ENCODE results near the gene LAMA2. TPM values are rescaled to one million over a fixed set of nuclear protein-coding genes. Genes with fewer than 3 reads are reported as not detected.

The LAMA2 gene
- total RNA-seq, 2 experiments from 2014 or later, result 0.02 TPM; not detected in 1

- no peak for ATAC-seq
- no peak for DNase-seq
- Mint-ChIP-seq H3K27ac (no peak overlapping the region), H3K4me1 (no peaks in the 10 kb centered on the region), H3K4me3 (no peak overlapping the region), H3K27me3 (no peaks in the 10 kb centered on the region), H3K36me3 (no peaks in the 10 kb centered on the region), H3K9me3 (ENCODE audit: low read depth) (no peaks in the 10 kb centered on the region)
- CTCF ChIA-PET, result no interaction called here
Observed at GRCh38 chr6:129096651-129097290, 213.8 kb downstream of the LAMA2 start.

- H3K9me3 Mint-ChIP-seq (ENCODE audit: low read depth), result no peaks in the 10 kb centered on the region
- no peaks in the 10 kb centered on the region for H3K27me3 Mint-ChIP-seq
- CTCF ChIA-PET, result no interaction called here
- DNase-seq (no peak), ATAC-seq (no peak)
- no peak overlapping the region for H3K27ac Mint-ChIP-seq
- H3K36me3 Mint-ChIP-seq, result no peaks in the 10 kb centered on the region
- no peaks in the 10 kb centered on the region for H3K4me1 Mint-ChIP-seq
- H3K4me3 Mint-ChIP-seq, result no peak overlapping the region
Observed at GRCh38 chr6:129098061-129098553, 215.2 kb downstream of the LAMA2 start.

GRCh38 chr6:129099696-129100095, 216.8 kb downstream of the LAMA2 start:
- Mint-ChIP-seq H3K27ac (no peak overlapping the region), H3K27me3 (peaks cover 2% of the 10 kb centered on the region), H3K9me3 (ENCODE audit: low read depth) (no peaks in the 10 kb centered on the region), H3K36me3 (no peaks in the 10 kb centered on the region), H3K4me1 (no peaks in the 10 kb centered on the region), H3K4me3 (no peak overlapping the region)
- DNase-seq, result no peak
- CTCF ChIA-PET, result no interaction called here
- ATAC-seq, result no peak

DNA sequence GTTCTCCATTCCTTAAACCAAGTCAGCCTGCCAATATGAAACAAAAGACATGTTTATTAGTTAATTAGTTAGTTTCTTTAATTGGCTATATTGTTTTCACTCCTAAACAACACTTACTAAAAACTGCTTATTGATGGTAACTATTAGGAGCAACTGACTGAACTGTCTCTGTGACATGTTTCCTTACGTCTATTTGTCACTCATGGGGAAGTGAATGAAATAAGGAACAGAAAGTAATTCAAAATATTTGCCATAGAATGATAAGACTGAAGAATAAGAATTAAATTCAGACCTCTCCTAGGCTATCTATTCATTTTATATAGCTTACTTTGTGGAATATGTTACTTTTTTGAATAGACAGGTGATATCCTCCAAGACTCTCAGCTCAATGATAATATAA, 217.2 kb downstream of the LAMA2 start:
- Mint-ChIP-seq H3K27ac (no peak overlapping the region), H3K36me3 (no peaks in the 10 kb centered on the region), H3K4me1 (no peaks in the 10 kb centered on the region), H3K4me3 (no peak overlapping the region), H3K9me3 (ENCODE audit: low read depth) (no peaks in the 10 kb centered on the region), H3K27me3 (peaks cover 2% of the 10 kb centered on the region)
- CTCF ChIA-PET, result no interaction called here
- DNase-seq (no peak), ATAC-seq (no peak)

GRCh38 chr6:129102741-129103140, 219.8 kb downstream of the LAMA2 start:
- no peak overlapping the region for H3K4me3 Mint-ChIP-seq
- H3K9me3 Mint-ChIP-seq (ENCODE audit: low read depth), result no peaks in the 10 kb centered on the region
- no peaks in the 10 kb centered on the region for H3K36me3 Mint-ChIP-seq
- peaks cover 2% of the 10 kb centered on the region for H3K27me3 Mint-ChIP-seq
- H3K27ac Mint-ChIP-seq, result no peak overlapping the region
- DNase-seq, result no peak
- ATAC-seq, result no peak
- no peaks in the 10 kb centered on the region for H3K4me1 Mint-ChIP-seq
- CTCF ChIA-PET, result no interaction called here

GRCh38 chr6:129104131-129104530, 221.2 kb downstream of the LAMA2 start:
- CTCF ChIA-PET, result no interaction called here
- no peak overlapping the region for H3K4me3 Mint-ChIP-seq
- H3K36me3 Mint-ChIP-seq, result no peaks in the 10 kb centered on the region
- H3K9me3 Mint-ChIP-seq (ENCODE audit: low read depth), result no peaks in the 10 kb centered on the region
- DNase-seq, result no peak
- H3K4me1 Mint-ChIP-seq, result no peaks in the 10 kb centered on the region
- no peak for ATAC-seq
- peaks cover 2% of the 10 kb centered on the region for H3K27me3 Mint-ChIP-seq
- H3K27ac Mint-ChIP-seq, result no peak overlapping the region

DNA sequence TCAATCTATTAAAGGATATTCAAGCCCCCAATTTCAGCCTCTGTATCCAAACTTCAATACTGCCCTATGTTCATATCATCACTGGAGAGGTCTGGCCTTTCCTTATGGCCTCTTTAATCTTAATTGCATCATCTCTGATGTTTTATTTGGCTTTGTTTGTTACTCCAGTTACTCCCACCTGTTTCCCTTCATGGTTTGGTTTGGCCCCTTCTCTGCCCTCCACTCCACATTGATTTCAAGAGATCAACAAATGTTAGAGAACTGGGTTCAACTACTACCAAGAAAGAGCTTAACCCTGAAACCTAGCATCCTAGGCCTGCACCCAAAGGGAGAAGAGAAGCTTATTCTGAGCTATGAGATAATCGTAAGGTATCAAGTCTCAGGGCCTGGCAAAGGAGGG, 221.6 kb downstream of the LAMA2 start:
- Mint-ChIP-seq H3K36me3 (no peaks in the 10 kb centered on the region), H3K9me3 (ENCODE audit: low read depth) (no peaks in the 10 kb centered on the region), H3K4me3 (no peak overlapping the region), H3K4me1 (no peaks in the 10 kb centered on the region), H3K27ac (no peak overlapping the region), H3K27me3 (peaks cover 2% of the 10 kb centered on the region)
- CTCF ChIA-PET, result no interaction called here
- ATAC-seq (no peak), DNase-seq (no peak)

- no peak overlapping the region for H3K4me3 Mint-ChIP-seq
- no peaks in the 10 kb centered on the region for H3K9me3 Mint-ChIP-seq (ENCODE audit: low read depth)
- DNase-seq (no peak), ATAC-seq (no peak)
- no peaks in the 10 kb centered on the region for H3K36me3 Mint-ChIP-seq
- H3K4me1 Mint-ChIP-seq, result no peaks in the 10 kb centered on the region
- CTCF ChIA-PET, result no interaction called here
- peaks cover 2% of the 10 kb centered on the region for H3K27me3 Mint-ChIP-seq
- no peak overlapping the region for H3K27ac Mint-ChIP-seq
Observed at GRCh38 chr6:129105035-129105434, 222.1 kb downstream of the LAMA2 start.

DNA sequence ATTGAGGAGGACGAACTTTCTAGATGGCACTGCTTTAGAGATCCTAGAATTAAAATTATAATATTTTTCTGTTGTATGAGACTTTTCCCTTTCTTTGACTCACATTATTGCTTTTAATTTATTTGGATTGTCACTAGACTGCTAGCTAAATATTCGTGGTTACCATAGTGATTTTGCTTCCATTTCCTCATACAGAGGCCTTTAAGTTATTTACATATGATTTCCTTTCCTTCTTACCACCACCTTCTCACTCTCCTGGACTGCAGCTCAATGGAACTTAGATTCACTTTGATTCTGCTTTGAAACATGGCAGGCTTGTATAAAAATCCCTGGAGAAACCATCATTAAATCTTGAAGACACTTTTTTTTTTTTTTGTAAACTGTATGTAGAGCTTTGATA, 222.9 kb downstream of the LAMA2 start:
- no peaks in the 10 kb centered on the region for H3K36me3 Mint-ChIP-seq
- DNase-seq (no peak), ATAC-seq (no peak)
- H3K4me3 Mint-ChIP-seq, result no peak overlapping the region
- H3K9me3 Mint-ChIP-seq (ENCODE audit: low read depth), result no peaks in the 10 kb centered on the region
- CTCF ChIA-PET, result no interaction called here
- peaks cover 2% of the 10 kb centered on the region for H3K27me3 Mint-ChIP-seq
- no peaks in the 10 kb centered on the region for H3K4me1 Mint-ChIP-seq
- H3K27ac Mint-ChIP-seq, result no peak overlapping the region

- Mint-ChIP-seq H3K36me3 (no peaks in the 10 kb centered on the region), H3K9me3 (ENCODE audit: low read depth) (no peaks in the 10 kb centered on the region), H3K4me3 (no peak overlapping the region), H3K4me1 (no peaks in the 10 kb centered on the region), H3K27me3 (peaks cover 2% of the 10 kb centered on the region), H3K27ac (no peak overlapping the region)
- CTCF ChIA-PET, result no interaction called here
- ATAC-seq (no peak), DNase-seq (no peak)
Observed at GRCh38 chr6:129108337-129108736, 225.4 kb downstream of the LAMA2 start.

- Mint-ChIP-seq H3K27ac (no peak overlapping the region), H3K4me1 (no peaks in the 10 kb centered on the region), H3K36me3 (no peaks in the 10 kb centered on the region), H3K9me3 (ENCODE audit: low read depth) (no peaks in the 10 kb centered on the region), H3K27me3 (peaks cover 2% of the 10 kb centered on the region), H3K4me3 (no peak overlapping the region)
- DNase-seq (no peak), ATAC-seq (no peak)
- CTCF ChIA-PET, result no interaction called here
Observed at GRCh38 chr6:129110690-129111343, 227.9 kb downstream of the LAMA2 start.

GRCh38 chr6:129111346-129111745, 228.4 kb downstream of the LAMA2 start:
- Mint-ChIP-seq H3K27me3 (peaks cover 2% of the 10 kb centered on the region), H3K9me3 (ENCODE audit: low read depth) (no peaks in the 10 kb centered on the region), H3K4me1 (no peaks in the 10 kb centered on the region), H3K36me3 (no peaks in the 10 kb centered on the region), H3K4me3 (no peak overlapping the region), H3K27ac (no peak overlapping the region)
- DNase-seq (no peak), ATAC-seq (no peak)
- CTCF ChIA-PET, result no interaction called here

DNA sequence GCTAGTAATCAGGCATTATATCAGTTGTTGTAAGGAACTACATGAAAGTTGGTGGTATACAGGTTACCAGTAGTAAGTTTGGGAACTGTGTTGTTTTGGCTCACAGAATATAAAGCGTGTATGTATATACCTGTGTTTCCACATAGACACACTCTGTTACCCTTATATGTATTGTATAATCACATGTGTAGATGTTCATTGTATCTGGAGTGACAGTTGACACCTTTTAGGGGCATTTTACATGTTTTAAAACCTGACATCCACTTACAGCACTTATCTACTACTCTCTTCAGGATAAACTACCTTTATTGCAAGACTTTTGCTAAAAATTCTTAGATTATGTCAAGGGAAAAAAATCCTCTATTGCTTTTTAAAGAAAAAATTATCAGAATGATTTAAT, 228.9 kb downstream of the LAMA2 start:
- no peaks in the 10 kb centered on the region for H3K9me3 Mint-ChIP-seq (ENCODE audit: low read depth)
- DNase-seq (no peak), ATAC-seq (no peak)
- no peak overlapping the region for H3K27ac Mint-ChIP-seq
- no peak overlapping the region for H3K4me3 Mint-ChIP-seq
- CTCF ChIA-PET, result no interaction called here
- no peaks in the 10 kb centered on the region for H3K36me3 Mint-ChIP-seq
- H3K4me1 Mint-ChIP-seq, result no peaks in the 10 kb centered on the region
- H3K27me3 Mint-ChIP-seq, result peaks cover 2% of the 10 kb centered on the region

DNA sequence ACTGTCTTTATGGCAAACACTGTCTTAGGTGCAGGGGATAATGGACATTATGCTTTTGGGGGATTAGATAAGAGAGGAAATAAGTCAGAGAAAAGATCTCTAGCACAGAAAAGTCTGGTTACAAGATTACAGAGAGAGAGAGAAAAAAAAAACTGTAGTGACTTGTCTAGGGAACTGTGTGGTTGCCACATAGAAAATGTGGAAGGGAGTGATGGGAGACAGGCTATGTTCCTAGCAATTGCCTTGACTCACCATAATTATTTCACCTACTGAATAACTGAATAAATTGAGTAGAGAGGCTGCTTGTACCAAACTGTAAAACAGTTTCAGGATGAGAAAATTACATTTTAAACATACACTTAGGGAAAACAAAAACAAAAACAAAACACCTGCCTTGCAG, 229.7 kb downstream of the LAMA2 start:
- Mint-ChIP-seq H3K4me1 (no peaks in the 10 kb centered on the region), H3K4me3 (no peak overlapping the region), H3K9me3 (ENCODE audit: low read depth) (no peaks in the 10 kb centered on the region), H3K27ac (no peak overlapping the region), H3K36me3 (no peaks in the 10 kb centered on the region), H3K27me3 (peaks cover 2% of the 10 kb centered on the region)
- CTCF ChIA-PET, result no interaction called here
- DNase-seq (no peak), ATAC-seq (no peak)
